Brain microvascular endothelial cell (primary cell): ENCODE measurements around the gene POLR3A.

Source experiments
- DNase-seq: peaks from one replicate; pipeline ENCODE4 v3.0.0-alpha.2; 2020
- H3K27ac ChIP-seq: fragments of 250-450 bp; sonication (Bioruptor Pico); 2 replicates; pipeline ENCODE4 v1.5.1; 2020; ENCODE audit warnings: mild to moderate bottlenecking, moderate library complexity
- H3K27me3 ChIP-seq: fragments of 250-450 bp; sonication (Bioruptor Pico); replicated peaks from 2 replicates; pipeline ENCODE4 v1.5.1; 2020; ENCODE audit warnings: mild to moderate bottlenecking
- H3K36me3 ChIP-seq: fragments of 250-450 bp; sonication (Bioruptor Pico); replicated peaks from 2 replicates; pipeline ENCODE4 v1.5.1; 2020; ENCODE audit warnings: mild to moderate bottlenecking
- H3K4me3 ChIP-seq: 2 replicates; pipeline ENCODE4 v1.5.1; 2011; ENCODE audit warnings: low read depth, mild to moderate bottlenecking, control low read depth, low read length, moderate library complexity
- in situ Hi-C: cut with HindIII; loops from 2 replicates; pipeline ENCODE4 v1.10.0; 2017; ENCODE audit warnings: low sequenced_read_pairs, low pct_ligation_motif_present
- TF ChIP-seq, protein P1 (sequence below): IDR thresholded peaks from 2 replicates; pipeline ENCODE4 v1.5.1; 2011; ENCODE audit warnings: low read depth, mild to moderate bottlenecking, moderate library complexity, low read length, control low read depth, inconsistent platforms; ENCODE audit errors: missing control alignments

POLR3A gene

DNA sequence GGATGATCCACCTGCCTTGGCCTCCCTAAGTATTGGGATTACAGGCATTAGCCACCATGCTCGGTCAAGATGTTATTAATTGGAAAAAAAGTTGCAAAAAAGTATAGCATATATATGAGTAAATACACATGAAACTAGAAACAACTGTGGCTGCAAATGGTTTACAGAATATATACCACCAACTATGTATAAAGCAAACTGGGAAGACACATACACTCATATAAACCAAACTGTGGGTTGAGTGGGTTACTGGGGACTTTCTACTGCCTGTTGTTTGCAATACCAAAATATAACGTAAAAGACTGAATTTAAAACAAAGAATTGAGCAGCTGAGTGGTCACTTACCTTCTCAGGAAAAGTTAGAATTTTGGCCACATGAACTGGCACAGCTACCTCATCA, 8.1 kb downstream of the POLR3A start:
- no peak overlapping the region for H3K27ac ChIP-seq
- peaks cover 91% of the 10 kb centered on the region for H3K36me3 ChIP-seq
- no peak for DNase-seq
- no peaks in the 10 kb centered on the region for H3K27me3 ChIP-seq
- in situ Hi-C loops, result no loop called here
- TF ChIP-seq, protein P1, sequence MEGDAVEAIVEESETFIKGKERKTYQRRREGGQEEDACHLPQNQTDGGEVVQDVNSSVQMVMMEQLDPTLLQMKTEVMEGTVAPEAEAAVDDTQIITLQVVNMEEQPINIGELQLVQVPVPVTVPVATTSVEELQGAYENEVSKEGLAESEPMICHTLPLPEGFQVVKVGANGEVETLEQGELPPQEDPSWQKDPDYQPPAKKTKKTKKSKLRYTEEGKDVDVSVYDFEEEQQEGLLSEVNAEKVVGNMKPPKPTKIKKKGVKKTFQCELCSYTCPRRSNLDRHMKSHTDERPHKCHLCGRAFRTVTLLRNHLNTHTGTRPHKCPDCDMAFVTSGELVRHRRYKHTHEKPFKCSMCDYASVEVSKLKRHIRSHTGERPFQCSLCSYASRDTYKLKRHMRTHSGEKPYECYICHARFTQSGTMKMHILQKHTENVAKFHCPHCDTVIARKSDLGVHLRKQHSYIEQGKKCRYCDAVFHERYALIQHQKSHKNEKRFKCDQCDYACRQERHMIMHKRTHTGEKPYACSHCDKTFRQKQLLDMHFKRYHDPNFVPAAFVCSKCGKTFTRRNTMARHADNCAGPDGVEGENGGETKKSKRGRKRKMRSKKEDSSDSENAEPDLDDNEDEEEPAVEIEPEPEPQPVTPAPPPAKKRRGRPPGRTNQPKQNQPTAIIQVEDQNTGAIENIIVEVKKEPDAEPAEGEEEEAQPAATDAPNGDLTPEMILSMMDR, result no peak
- H3K4me3 ChIP-seq, result no peak overlapping the region

DNA sequence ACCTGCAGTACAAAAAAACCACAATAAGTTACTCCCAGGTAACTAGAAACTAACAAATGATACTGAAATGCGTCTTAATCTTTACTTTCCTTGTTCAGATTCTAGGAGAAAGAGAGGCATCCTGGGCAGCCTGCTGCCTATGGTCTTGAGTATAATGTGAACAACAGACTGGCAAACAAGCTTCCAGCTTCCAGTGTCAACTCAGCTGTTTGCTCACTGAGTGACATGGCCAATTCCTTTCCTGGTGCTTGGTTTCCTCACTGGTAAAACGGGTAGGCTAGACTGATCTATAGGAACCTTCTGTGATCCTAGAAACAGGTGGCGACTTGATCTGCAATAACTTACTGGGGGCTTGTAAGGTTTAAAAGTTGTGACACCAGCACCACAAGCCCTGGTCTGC, 10.1 kb downstream of the POLR3A start:
- Histone ChIP-seq H3K36me3 (peaks cover 86% of the 10 kb centered on the region), H3K27me3 (no peaks in the 10 kb centered on the region)
- in situ Hi-C loops, result no loop called here

DNA sequence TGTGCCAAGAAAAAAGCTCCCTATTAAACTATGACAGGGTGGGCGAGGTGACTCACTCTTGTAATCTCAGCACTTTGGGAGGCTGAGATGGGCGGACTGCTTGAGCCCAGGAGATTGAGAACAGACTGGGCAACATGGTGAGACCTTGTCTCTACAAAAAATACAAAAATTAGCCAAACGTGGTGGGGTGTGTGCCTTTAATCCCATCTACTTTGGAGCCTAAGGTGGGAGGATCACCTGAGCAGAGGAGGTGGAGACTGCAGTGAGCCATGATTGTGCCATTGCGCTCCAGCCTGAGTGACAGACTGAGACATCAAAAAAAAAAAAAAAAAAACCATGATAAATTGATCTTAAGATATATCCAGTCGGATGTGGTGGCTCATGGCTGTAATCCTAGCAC, 11.5 kb downstream of the POLR3A start:
- H3K27ac ChIP-seq, result no peak overlapping the region
- in situ Hi-C loops, result no loop called here
- TF ChIP-seq, protein P1, result no peak
- no peaks in the 10 kb centered on the region for H3K27me3 ChIP-seq
- DNase-seq, result no peak
- peaks cover 86% of the 10 kb centered on the region for H3K36me3 ChIP-seq
- no peak overlapping the region for H3K4me3 ChIP-seq

More for the DNA sequence above, 10.1 kb downstream of the POLR3A start:
- Histone ChIP-seq H3K27ac (no peak overlapping the region), H3K4me3 (no peak overlapping the region)
- TF ChIP-seq, protein P1, result no peak
- no peak for DNase-seq

DNA sequence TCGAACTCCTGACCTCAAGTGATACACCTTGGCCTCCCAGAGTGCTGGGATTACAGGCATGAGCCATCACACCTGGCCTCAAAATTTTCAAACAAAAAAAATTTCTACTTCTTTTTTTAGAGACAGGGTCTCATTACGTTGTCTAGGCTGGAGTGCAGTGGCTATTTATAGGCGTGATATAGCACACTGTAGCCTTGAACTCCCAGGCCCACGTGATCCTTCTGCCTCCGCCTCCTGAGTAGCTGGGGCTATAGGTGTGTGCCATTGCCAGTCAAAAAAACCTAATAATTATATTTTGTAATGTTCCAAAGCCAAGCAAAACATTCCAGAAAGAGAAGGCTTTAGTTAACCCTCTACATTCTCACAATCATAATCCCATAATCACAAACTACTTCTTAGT, 13.8 kb downstream of the POLR3A start:
- Histone ChIP-seq H3K4me3 (no peak overlapping the region), H3K36me3 (peaks cover 86% of the 10 kb centered on the region), H3K27me3 (no peaks in the 10 kb centered on the region), H3K27ac (no peak overlapping the region)
- TF ChIP-seq, protein P1, result no peak
- in situ Hi-C loops, result no loop called here
- no peak for DNase-seq

DNA sequence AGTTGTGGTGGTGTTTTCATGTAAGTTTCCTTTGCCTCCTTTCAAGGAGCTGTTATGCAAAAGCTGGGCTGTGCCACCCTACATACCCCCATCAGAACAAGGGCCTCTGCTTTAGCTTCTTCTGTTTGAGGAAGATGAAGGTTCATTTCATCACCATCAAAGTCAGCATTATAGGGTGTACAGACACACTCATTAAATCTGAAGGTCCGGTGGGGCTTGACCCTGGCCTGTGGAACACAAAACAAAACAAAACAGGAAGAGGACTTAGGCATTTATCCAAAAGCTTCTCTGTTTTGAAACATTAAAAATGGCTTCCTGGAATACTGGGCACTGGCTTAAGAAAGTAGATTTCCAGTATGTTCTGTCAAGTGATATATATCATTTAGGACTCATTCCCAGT, 15.8 kb downstream of the POLR3A start:
- no peak for DNase-seq
- H3K4me3 ChIP-seq, result no peak overlapping the region
- in situ Hi-C loops, result no loop called here
- H3K36me3 ChIP-seq, result peaks cover 85% of the 10 kb centered on the region
- no peaks in the 10 kb centered on the region for H3K27me3 ChIP-seq
- no peak overlapping the region for H3K27ac ChIP-seq
- TF ChIP-seq, protein P1, result no peak

DNA sequence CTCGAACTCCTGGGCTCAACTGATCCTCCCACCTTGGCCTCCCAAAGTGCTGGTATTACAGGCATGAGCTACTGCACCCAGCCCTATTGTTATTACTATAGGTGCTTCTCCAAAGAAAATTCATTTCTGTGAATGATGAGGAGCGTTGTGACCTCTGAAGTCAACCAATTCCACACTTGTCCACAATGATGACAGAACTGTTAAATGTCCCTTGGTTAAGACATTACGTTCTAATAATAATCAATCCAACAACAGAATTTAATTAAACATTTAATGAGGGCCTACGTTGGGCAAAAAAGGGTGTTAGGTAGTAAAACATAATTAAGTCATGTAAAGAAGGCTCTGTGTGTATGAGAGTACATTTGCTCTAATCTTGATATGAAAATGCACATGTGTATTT, 18.2 kb downstream of the POLR3A start:
- TF ChIP-seq, protein P1, result no peak
- no peak overlapping the region for H3K4me3 ChIP-seq
- in situ Hi-C loops, result no loop called here
- no peaks in the 10 kb centered on the region for H3K27me3 ChIP-seq
- no peak overlapping the region for H3K27ac ChIP-seq
- no peak for DNase-seq
- peaks cover 80% of the 10 kb centered on the region for H3K36me3 ChIP-seq
